Mesenchymal stem cell (in vitro differentiated cells and primary cell): ENCODE measurements around the gene ISM2.
A peak's percentile ranks its signal among the peaks of the same experiment; 100 is the strongest.

Experiments
- DNase-seq: peaks from one replicate; pipeline ENCODE4 v3.0.0-alpha.2; 2013
- H2AFZ ChIP-seq: one replicate; pipeline ENCODE4 v1.6.1; 2013; ENCODE audit warnings: low read depth, mild to moderate bottlenecking, control low read depth, inconsistent platforms, low read length, moderate library complexity
- H2AK5ac ChIP-seq: 2 replicates; pipeline ENCODE4 v1.6.1; 2013; ENCODE audit warnings: low read length, moderate library complexity, mild to moderate bottlenecking, inconsistent platforms; ENCODE audit not compliant: severe bottlenecking
- H2BK120ac ChIP-seq: one replicate; pipeline ENCODE4 v1.6.1; 2013; ENCODE audit warnings: low read depth, mild to moderate bottlenecking, inconsistent platforms, low read length, moderate library complexity
- H2BK12ac ChIP-seq, 2 experiments: one replicate each; pipeline ENCODE4 v1.6.1; 2013; ENCODE audit warnings: inconsistent platforms in 2 of 2, low read length in 2 of 2, mild to moderate bottlenecking in 2 of 2, moderate library complexity in 2 of 2, control low read depth in 1 of 2
- H2BK15ac ChIP-seq: one replicate; pipeline ENCODE4 v1.6.1; 2013; ENCODE audit warnings: mild to moderate bottlenecking, low read depth, inconsistent platforms; ENCODE audit not compliant: poor library complexity, severe bottlenecking
- H2BK5ac ChIP-seq: 2 replicates; pipeline ENCODE4 v1.6.1; 2013; ENCODE audit warnings: low read depth, mild to moderate bottlenecking, low read length, control low read depth, inconsistent platforms; ENCODE audit not compliant: poor library complexity, severe bottlenecking
- H3K14ac ChIP-seq, 2 experiments: one replicate each; pipeline ENCODE4 v1.6.1; 2013; ENCODE audit warnings: inconsistent platforms in 2 of 2, low read length in 2 of 2, control low read depth in 1 of 2, mild to moderate bottlenecking in 1 of 2, moderate library complexity in 1 of 2
- H3K18ac ChIP-seq, 2 experiments: one replicate each; pipeline ENCODE4 v1.6.1; 2013; ENCODE audit warnings: inconsistent platforms in 2 of 2, low read length in 2 of 2, control low read depth in 1 of 2, low read depth in 1 of 2, mild to moderate bottlenecking in 1 of 2
- H3K23ac ChIP-seq, 2 experiments: one replicate each; pipeline ENCODE4 v1.6.1; 2013; ENCODE audit warnings: inconsistent platforms in 2 of 2, low read length in 2 of 2, mild to moderate bottlenecking in 2 of 2, moderate library complexity in 2 of 2, control low read depth in 1 of 2
- H3K27ac ChIP-seq: 2 replicates; pipeline ENCODE4 v1.5.1; 2013; ENCODE audit warnings: mild to moderate bottlenecking, moderate library complexity, low read length, control low read depth, inconsistent platforms; ENCODE audit not compliant: poor library complexity, severe bottlenecking
- H3K27me3 ChIP-seq, 2 experiments: 2 replicates each; pipeline versions ENCODE4 v1.6.1 to v1.7.0; 2013; ENCODE audit warnings: low read length in 2 of 2, mild to moderate bottlenecking in 2 of 2, moderate library complexity in 2 of 2, control low read depth in 1 of 2, inconsistent platforms in 1 of 2; ENCODE audit not compliant: control insufficient read depth in 1 of 2, insufficient read depth in 1 of 2
- H3K36me3 ChIP-seq, 2 experiments: 2 replicates each; pipeline versions ENCODE4 v1.6.1 to v1.7.0; 2013; ENCODE audit warnings: low read length in 2 of 2, control low read depth in 1 of 2, inconsistent platforms in 1 of 2, low read depth in 1 of 2, mild to moderate bottlenecking in 1 of 2; ENCODE audit not compliant: insufficient read depth in 2 of 2, control insufficient read depth in 1 of 2
- H3K4ac ChIP-seq, 2 experiments: one replicate each; pipeline ENCODE4 v1.6.1; 2013; ENCODE audit warnings: inconsistent platforms in 2 of 2, low read length in 2 of 2, mild to moderate bottlenecking in 2 of 2, moderate library complexity in 2 of 2, control low read depth in 1 of 2, low read depth in 1 of 2
- H3K4me1 ChIP-seq: 2 replicates; pipeline ENCODE4 v1.6.1; 2013; ENCODE audit warnings: low read depth, low read length, control low read depth; ENCODE audit not compliant: control insufficient read depth, insufficient read depth
- H3K4me2 ChIP-seq: 2 replicates; pipeline ENCODE4 v1.6.1; 2013; ENCODE audit warnings: low read length, mild to moderate bottlenecking, inconsistent platforms; ENCODE audit not compliant: poor library complexity, severe bottlenecking
- H3K4me3 ChIP-seq, 2 experiments: 2 replicates each; pipeline versions ENCODE4 v1.5.1 to v1.7.0; 2013; ENCODE audit warnings: low read length in 2 of 2, mild to moderate bottlenecking in 2 of 2, control low read depth in 1 of 2, low read depth in 1 of 2; ENCODE audit not compliant: insufficient read depth in 1 of 2
- H3K79me1 ChIP-seq: replicated peaks from 2 replicates; pipeline ENCODE4 v1.6.1; 2013; ENCODE audit warnings: mild to moderate bottlenecking, control low read depth, low read length, inconsistent platforms; ENCODE audit not compliant: poor library complexity, severe bottlenecking
- H3K9ac ChIP-seq: 2 replicates; pipeline ENCODE4 v1.7.0; 2013; ENCODE audit warnings: mild to moderate bottlenecking, low read length, moderate library complexity
- H3K9me3 ChIP-seq: 2 replicates; pipeline ENCODE4 v1.7.0; 2013; ENCODE audit warnings: mild to moderate bottlenecking, low read length; ENCODE audit not compliant: control insufficient read depth
- H4K8ac ChIP-seq: one replicate; pipeline ENCODE4 v1.6.1; 2013; ENCODE audit warnings: inconsistent platforms, mild to moderate bottlenecking, low read length, moderate library complexity
- H4K91ac ChIP-seq: one replicate; pipeline ENCODE4 v1.6.1; 2013; ENCODE audit warnings: mild to moderate bottlenecking, low read length, inconsistent platforms
- WGBS: methylation state at CpG from one replicate; pipeline ENCODE4 v1.1.7; 2013; ENCODE audit warnings: mixed read lengths; 5-methylcytosine and 5-hydroxymethylcytosine counted together

Gene ISM2

GRCh38 chr14:77503138-77503537 is 4.5 kb upstream of the ISM2 start:
- no peak overlapping the region for H2BK120ac ChIP-seq
- H2BK12ac ChIP-seq = no peak overlapping the region
- H3K79me1 ChIP-seq = peaks cover 7% of the 10 kb centered on the region
- H4K8ac ChIP-seq = no peak overlapping the region
- 97% methylated on average over 3 of the region's 5 CpGs for WGBS
- H3K18ac ChIP-seq = no peak overlapping the region
- H2AK5ac ChIP-seq = no peak overlapping the region
- H4K91ac ChIP-seq = no peak overlapping the region
- no peak overlapping the region for H3K27ac ChIP-seq
- no peak overlapping the region for H3K14ac ChIP-seq
- H2BK5ac ChIP-seq = no peak overlapping the region
- no peak overlapping the region for H3K4me3 ChIP-seq
- peaks cover 9 to 18% of the 10 kb centered on the region in 2 experiments for H3K36me3 ChIP-seq
- H3K4ac ChIP-seq = no peak overlapping the region
- peaks cover 16 to 20% of the 10 kb centered on the region in 2 experiments for H3K27me3 ChIP-seq
- H2BK15ac ChIP-seq = no peak overlapping the region
- no peak overlapping the region for H3K9ac ChIP-seq
- H3K4me2 ChIP-seq = no peak overlapping the region
- H2AFZ ChIP-seq = no peak overlapping the region
- H3K9me3 ChIP-seq = no peaks in the 10 kb centered on the region
- DNase-seq = no peak
- no peak overlapping the region for H3K23ac ChIP-seq
- peaks cover 15% of the 10 kb centered on the region for H3K4me1 ChIP-seq

- Histone ChIP-seq H2BK12ac (no peak overlapping the region), H3K4me1 (peaks cover 15% of the 10 kb centered on the region), H3K14ac (no peak overlapping the region), H3K27me3 (peaks cover 21 to 25% of the 10 kb centered on the region in 2 experiments), H3K9ac (no peak overlapping the region), H3K18ac (no peak overlapping the region), H2AK5ac (no peak overlapping the region), H4K91ac (no peak overlapping the region), H2AFZ (no peak overlapping the region), H3K9me3 (no peaks in the 10 kb centered on the region), H3K4me3 (no peak overlapping the region), H2BK120ac (no peak overlapping the region), H3K36me3 (peaks cover 7 to 14% of the 10 kb centered on the region in 2 experiments), H3K4ac (no peak overlapping the region), H3K27ac (no peak overlapping the region), H3K79me1 (peaks cover 7% of the 10 kb centered on the region), H2BK5ac (no peak overlapping the region), H4K8ac (no peak overlapping the region), H2BK15ac (no peak overlapping the region), H3K4me2 (no peak overlapping the region), H3K23ac (no peak overlapping the region)
- 86% methylated on average over 10 of the region's 11 CpGs for WGBS
- no peak for DNase-seq
Measured at GRCh38 chr14:77502109-77502782, 3.6 kb upstream of the ISM2 start.

- Histone ChIP-seq H3K27me3 (peaks cover 21 to 25% of the 10 kb centered on the region in 2 experiments), H3K14ac (no peak overlapping the region), H2BK120ac (no peak overlapping the region), H4K91ac (no peak overlapping the region), H2BK15ac (no peak overlapping the region), H3K18ac (no peak overlapping the region), H3K4me1 (peaks cover 15% of the 10 kb centered on the region), H3K79me1 (no peaks in the 10 kb centered on the region), H3K36me3 (no peaks in the 10 kb centered on the region), H2AFZ (no peak overlapping the region), H3K4ac (no peak overlapping the region), H3K23ac (peak overlapping the region in 1 of 2 experiments; percentile 90), H3K9ac (no peak overlapping the region), H3K9me3 (no peaks in the 10 kb centered on the region), H3K4me2 (peak overlapping the region; percentile 97), H2BK12ac (no peak overlapping the region), H3K4me3 (peak overlapping the region; percentile 63 to 71), H2BK5ac (no peak overlapping the region), H2AK5ac (no peak overlapping the region), H3K27ac (no peak overlapping the region), H4K8ac (no peak overlapping the region)
- no peak for DNase-seq
- WGBS = 8% methylated on average over 53 of the region's 53 CpGs
Measured at GRCh38 chr14:77498984-77499527, 440 bp upstream of the ISM2 start.

- no peak overlapping the region for H2BK5ac ChIP-seq
- H3K4ac ChIP-seq = no peak overlapping the region
- no peaks in the 10 kb centered on the region for H3K36me3 ChIP-seq
- no peak overlapping the region for H3K23ac ChIP-seq
- no peaks in the 10 kb centered on the region for H3K79me1 ChIP-seq
- H2BK12ac ChIP-seq = no peak overlapping the region
- H3K4me3 ChIP-seq = no peak overlapping the region
- no peak for DNase-seq
- WGBS = 96% methylated on average over 6 of the region's 7 CpGs
- no peak overlapping the region for H4K8ac ChIP-seq
- H3K4me1 ChIP-seq = peaks cover 15% of the 10 kb centered on the region
- H3K27ac ChIP-seq = no peak overlapping the region
- H3K27me3 ChIP-seq = peaks cover 20 to 32% of the 10 kb centered on the region in 2 experiments
- no peak overlapping the region for H3K9ac ChIP-seq
- H3K14ac ChIP-seq = no peak overlapping the region
- no peak overlapping the region for H3K4me2 ChIP-seq
- no peak overlapping the region for H3K18ac ChIP-seq
- no peak overlapping the region for H2AFZ ChIP-seq
- H4K91ac ChIP-seq = no peak overlapping the region
- H2AK5ac ChIP-seq = no peak overlapping the region
- no peak overlapping the region for H2BK15ac ChIP-seq
- H2BK120ac ChIP-seq = no peak overlapping the region
- H3K9me3 ChIP-seq = no peaks in the 10 kb centered on the region
Measured at GRCh38 chr14:77495334-77495733, 3.3 kb downstream of the ISM2 start.
